ENCODE measurements around the gene ELF4. TPM values are rescaled to one million over a fixed set of nuclear protein-coding genes. Genes with fewer than 3 reads are reported as not detected.
A peak's percentile ranks its signal among the peaks of the same experiment; 100 is the strongest.

ELF4 gene
- total and polyA plus RNA-seq, 2 of the 13 experiments (the other 11 are each of a cell fraction or from before 2014, with no cell fraction given) = 1.3 to 2.6 TPM

DNA sequence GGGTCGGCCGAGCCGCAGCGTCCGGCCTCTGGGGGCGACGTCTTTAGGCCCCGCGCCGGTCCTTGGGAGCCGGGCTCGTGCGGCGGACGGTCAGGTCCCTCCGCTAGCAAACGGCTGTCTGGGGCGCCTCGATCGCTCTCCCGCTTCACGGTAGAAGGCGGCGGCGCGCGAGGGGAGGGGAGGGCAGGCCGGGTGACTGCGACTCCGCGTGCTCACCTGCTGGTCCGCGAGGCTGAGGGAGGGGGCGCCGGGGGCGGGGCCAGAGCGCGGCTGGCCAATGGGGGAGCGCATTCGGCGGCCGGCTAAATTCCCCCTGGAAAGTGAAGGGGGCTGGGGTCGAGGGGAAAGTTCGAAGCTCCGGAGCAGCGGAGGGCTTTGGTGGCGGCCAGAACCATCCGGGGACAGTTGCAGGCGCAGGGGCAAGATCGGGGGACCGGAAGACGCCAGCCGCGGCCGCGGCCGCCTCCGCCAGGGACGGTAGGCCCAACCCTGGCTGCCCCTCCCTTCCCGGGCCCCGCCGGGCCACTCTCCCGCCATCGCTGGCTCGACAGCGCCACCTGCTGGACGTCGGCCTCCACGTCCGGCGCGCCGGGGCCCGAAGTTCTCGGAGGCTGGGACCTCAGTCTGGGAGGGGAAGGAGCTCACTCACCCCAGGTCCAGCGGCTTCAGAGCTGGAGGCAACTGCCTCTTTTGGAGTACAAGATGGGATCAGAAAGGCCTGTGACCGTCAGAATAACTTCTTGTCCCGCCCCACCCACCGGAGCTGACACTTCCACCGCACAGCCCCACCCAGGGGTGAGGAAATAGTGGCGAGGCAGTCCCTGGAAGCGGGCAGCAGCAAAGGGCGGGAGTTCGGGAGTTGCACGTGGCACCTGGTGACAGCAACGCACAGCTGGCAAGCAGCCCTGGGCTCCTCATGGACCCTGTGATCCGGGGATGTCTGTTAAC lies 49.9 kb downstream of the ELF4 start (continued):
- peak; percentile 60 for TF ChIP-seq ARID4A (CRISPR knock-in tag; IDR thresholded peaks at IDR 0.05; ENCODE audit: borderline replicate concordance)
- 0 out of 2 replicates have a peak, but pooled peaks have one; percentile 22 for TF ChIP-seq ZNF710 (CRISPR knock-in tag; IDR thresholded peaks at IDR 0.05; ENCODE audit: borderline replicate concordance)
- TF ChIP-seq ZFP36L2 (CRISPR knock-in tag; IDR thresholded peaks at IDR 0.05) = no peak
- no peak for TF ChIP-seq ZMYM3 (CRISPR knock-in tag; IDR thresholded peaks at IDR 0.05)
- TF ChIP-seq KDM3A (CRISPR knock-in tag; IDR thresholded peaks at IDR 0.05; ENCODE audit: low read depth) = peak; percentile 35; the same call in 1 of the 2 replicates
- no peak for TF ChIP-seq ONECUT2 (CRISPR knock-in tag; IDR thresholded peaks at IDR 0.05)
- TF ChIP-seq NR2C2 (CRISPR knock-in tag; IDR thresholded peaks at IDR 0.05; ENCODE audit: borderline replicate concordance) = no peak
- TF ChIP-seq ZSCAN29 (CRISPR knock-in tag; conservative IDR thresholded peaks at IDR 0.05) = no peak
- TF ChIP-seq HINFP (CRISPR knock-in tag; IDR thresholded peaks at IDR 0.05; ENCODE audit: low read depth) = no peak
- TF ChIP-seq ZNF747 (CRISPR knock-in tag; IDR thresholded peaks at IDR 0.05; ENCODE audit: borderline replicate concordance) = no peak
- no peak for TF ChIP-seq ZNF275 (CRISPR knock-in tag; IDR thresholded peaks at IDR 0.05; ENCODE audit: borderline replicate concordance)
- TF ChIP-seq, protein P1, sequence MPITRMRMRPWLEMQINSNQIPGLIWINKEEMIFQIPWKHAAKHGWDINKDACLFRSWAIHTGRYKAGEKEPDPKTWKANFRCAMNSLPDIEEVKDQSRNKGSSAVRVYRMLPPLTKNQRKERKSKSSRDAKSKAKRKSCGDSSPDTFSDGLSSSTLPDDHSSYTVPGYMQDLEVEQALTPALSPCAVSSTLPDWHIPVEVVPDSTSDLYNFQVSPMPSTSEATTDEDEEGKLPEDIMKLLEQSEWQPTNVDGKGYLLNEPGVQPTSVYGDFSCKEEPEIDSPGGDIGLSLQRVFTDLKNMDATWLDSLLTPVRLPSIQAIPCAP (CRISPR knock-in tag; IDR thresholded peaks at IDR 0.05; ENCODE audit: low read depth) = no peak
- TF ChIP-seq, protein P2, sequence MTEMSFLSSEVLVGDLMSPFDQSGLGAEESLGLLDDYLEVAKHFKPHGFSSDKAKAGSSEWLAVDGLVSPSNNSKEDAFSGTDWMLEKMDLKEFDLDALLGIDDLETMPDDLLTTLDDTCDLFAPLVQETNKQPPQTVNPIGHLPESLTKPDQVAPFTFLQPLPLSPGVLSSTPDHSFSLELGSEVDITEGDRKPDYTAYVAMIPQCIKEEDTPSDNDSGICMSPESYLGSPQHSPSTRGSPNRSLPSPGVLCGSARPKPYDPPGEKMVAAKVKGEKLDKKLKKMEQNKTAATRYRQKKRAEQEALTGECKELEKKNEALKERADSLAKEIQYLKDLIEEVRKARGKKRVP (CRISPR knock-in tag; IDR thresholded peaks at IDR 0.05) = no peak
- TF ChIP-seq, protein P3, sequence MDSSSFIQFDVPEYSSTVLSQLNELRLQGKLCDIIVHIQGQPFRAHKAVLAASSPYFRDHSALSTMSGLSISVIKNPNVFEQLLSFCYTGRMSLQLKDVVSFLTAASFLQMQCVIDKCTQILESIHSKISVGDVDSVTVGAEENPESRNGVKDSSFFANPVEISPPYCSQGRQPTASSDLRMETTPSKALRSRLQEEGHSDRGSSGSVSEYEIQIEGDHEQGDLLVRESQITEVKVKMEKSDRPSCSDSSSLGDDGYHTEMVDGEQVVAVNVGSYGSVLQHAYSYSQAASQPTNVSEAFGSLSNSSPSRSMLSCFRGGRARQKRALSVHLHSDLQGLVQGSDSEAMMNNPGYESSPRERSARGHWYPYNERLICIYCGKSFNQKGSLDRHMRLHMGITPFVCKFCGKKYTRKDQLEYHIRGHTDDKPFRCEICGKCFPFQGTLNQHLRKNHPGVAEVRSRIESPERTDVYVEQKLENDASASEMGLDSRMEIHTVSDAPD (CRISPR knock-in tag; IDR thresholded peaks at IDR 0.05) = peak; percentile 31; the same call in 1 of the 2 replicates

Data from HepG2 (cell line).